Colonic mucosa (tissue), 4 donors: ENCODE results near the gene PLD1. TPM values are rescaled to one million over a fixed set of nuclear protein-coding genes. Genes with fewer than 3 reads are reported as not detected.

Experiments used
- DNase-seq: peaks from one replicate; pipeline ENCODE4 v3.0.0-alpha.2; 2020
- H3K27ac ChIP-seq: fragments of 200-600 bp; one replicate; pipeline ENCODE4 v1.8.0; 2021
- H3K27me3 ChIP-seq: fragments of 200-600 bp; one replicate; pipeline ENCODE4 v1.8.0; 2021
- H3K36me3 ChIP-seq: fragments of 200-600 bp; one replicate; pipeline ENCODE4 v1.8.0; 2021
- H3K4me1 ChIP-seq: fragments of 200-600 bp; one replicate; pipeline ENCODE4 v1.8.0; 2021; ENCODE audit warnings: mild to moderate bottlenecking
- H3K4me3 ChIP-seq: fragments of 200-600 bp; one replicate; pipeline ENCODE4 v1.8.0; 2021
- H3K9ac ChIP-seq, 2 donors: one replicate each; pipeline ENCODE4 v1.7.0; 2013; ENCODE audit warnings: control low read depth in 2 of 2, low read depth in 2 of 2, low read length in 2 of 2
- H3K9me3 ChIP-seq: fragments of 200-600 bp; one replicate; pipeline ENCODE4 v1.8.0; 2021
- intact Hi-C: fragments of 100-400 bp; cut with DNase I; formaldehyde crosslinking; loops from one replicate; pipeline ENCODE4 v1.14.1; 2022
- total RNA-seq, 2 donors: library from RNA; stranded (reverse); fragmentation: NEBNext Ultra II Directional in 1 of 2; extraction: Animal tissue kit (Norgen Biotek cat#: 25700) in 1 of 2; gene quantifications; one replicate each; pipeline ENCODE4 v1.2.1, GENCODE V29; 2021
- TF ChIP-seq, protein P1 (sequence below): fragments of 200-600 bp; IDR thresholded peaks from one replicate; pipeline ENCODE4 v1.8.0; 2022; ENCODE audit warnings: antibody characterized with exemption, mild to moderate bottlenecking
- donor health status: healthy.
- donor health status: DM: no; HTN: no; CAD: no.
- donor health status: DM: no; HTN: no; CAD: no.

Gene PLD1
- total RNA-seq, 2 donors from 2014 or later = 49.6 to 81.3 TPM

DNA sequence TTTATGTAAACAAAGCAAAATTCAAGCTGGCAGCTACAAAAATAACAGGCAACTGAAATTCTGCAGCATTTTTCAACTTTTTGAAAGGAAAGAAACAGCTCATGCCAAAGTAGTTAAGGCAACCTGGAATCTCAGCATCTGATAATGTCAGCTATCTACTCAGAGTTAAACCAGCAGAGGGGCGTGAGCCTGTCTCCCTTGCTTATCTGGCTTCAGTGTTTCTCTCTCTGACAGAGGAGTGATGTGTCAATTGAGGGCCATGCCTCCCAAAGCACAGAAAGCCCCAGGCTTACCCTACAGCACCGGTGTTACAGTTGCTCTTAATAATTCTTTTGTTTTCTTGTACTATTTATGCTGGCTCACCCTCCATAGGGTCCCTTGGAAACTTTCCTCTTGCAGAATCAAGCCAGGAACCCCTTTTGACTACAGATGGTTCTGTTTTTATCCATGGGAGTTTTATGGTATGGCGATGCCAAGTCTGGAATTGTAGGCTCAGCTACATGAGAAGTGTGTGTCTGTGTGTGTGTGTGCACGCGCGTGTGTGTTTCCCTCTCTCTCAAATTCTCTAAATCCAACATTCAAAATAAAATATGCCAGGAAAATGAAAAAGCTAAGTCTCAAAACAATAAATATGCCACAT, 40.2 kb upstream of the PLD1 start:
- Histone ChIP-seq H3K9me3 (no peaks in the 10 kb centered on the region), H3K4me1 (no peaks in the 10 kb centered on the region), H3K27me3 (no peaks in the 10 kb centered on the region), H3K27ac (no peak overlapping the region), H3K36me3 (no peaks in the 10 kb centered on the region), H3K4me3 (no peak overlapping the region), H3K9ac (no peak overlapping the region)
- DNase-seq = no peak
- intact Hi-C loops = no loop called here
- TF ChIP-seq, protein P1, sequence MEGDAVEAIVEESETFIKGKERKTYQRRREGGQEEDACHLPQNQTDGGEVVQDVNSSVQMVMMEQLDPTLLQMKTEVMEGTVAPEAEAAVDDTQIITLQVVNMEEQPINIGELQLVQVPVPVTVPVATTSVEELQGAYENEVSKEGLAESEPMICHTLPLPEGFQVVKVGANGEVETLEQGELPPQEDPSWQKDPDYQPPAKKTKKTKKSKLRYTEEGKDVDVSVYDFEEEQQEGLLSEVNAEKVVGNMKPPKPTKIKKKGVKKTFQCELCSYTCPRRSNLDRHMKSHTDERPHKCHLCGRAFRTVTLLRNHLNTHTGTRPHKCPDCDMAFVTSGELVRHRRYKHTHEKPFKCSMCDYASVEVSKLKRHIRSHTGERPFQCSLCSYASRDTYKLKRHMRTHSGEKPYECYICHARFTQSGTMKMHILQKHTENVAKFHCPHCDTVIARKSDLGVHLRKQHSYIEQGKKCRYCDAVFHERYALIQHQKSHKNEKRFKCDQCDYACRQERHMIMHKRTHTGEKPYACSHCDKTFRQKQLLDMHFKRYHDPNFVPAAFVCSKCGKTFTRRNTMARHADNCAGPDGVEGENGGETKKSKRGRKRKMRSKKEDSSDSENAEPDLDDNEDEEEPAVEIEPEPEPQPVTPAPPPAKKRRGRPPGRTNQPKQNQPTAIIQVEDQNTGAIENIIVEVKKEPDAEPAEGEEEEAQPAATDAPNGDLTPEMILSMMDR = no peak

DNA sequence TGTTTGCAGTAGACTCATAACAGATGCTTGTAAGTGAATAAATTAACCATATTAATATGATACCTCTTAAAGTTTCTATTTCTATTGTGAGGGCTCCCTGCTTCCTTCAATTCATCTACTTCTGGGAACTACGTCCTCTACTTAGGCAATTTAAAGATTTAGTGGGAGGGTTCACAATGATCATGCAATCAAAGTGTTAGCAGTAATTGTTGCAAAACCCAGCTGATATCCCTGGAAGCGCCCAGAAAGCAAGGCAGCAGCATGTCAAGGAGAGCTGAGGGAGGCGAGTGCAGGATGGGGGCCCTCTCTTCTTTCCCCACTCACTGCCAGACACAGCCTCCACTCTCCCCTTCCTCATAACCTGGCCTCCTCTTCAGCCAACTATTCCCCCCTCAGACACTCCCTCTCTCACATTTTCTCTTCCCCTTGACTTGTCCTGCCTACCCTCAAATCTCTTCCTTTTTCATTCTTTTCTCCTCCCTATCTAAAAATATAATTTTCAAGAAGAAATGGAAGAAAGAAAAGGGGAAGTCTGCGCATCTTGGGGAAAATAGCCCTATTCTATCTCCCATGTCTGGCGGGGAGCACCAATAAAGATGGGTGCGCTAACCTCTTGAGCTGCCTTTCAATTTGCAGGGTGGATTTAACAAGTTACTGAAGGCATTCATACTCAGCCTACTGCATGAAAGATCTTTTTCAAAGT, 39.5 kb upstream of the PLD1 start:
- no peak for DNase-seq
- intact Hi-C loops = no loop called here
- Histone ChIP-seq H3K9me3 (no peaks in the 10 kb centered on the region), H3K9ac (no peak overlapping the region), H3K36me3 (no peaks in the 10 kb centered on the region), H3K4me1 (no peaks in the 10 kb centered on the region), H3K4me3 (no peak overlapping the region), H3K27me3 (no peaks in the 10 kb centered on the region), H3K27ac (no peak overlapping the region)
- TF ChIP-seq, protein P1 = no peak

DNA sequence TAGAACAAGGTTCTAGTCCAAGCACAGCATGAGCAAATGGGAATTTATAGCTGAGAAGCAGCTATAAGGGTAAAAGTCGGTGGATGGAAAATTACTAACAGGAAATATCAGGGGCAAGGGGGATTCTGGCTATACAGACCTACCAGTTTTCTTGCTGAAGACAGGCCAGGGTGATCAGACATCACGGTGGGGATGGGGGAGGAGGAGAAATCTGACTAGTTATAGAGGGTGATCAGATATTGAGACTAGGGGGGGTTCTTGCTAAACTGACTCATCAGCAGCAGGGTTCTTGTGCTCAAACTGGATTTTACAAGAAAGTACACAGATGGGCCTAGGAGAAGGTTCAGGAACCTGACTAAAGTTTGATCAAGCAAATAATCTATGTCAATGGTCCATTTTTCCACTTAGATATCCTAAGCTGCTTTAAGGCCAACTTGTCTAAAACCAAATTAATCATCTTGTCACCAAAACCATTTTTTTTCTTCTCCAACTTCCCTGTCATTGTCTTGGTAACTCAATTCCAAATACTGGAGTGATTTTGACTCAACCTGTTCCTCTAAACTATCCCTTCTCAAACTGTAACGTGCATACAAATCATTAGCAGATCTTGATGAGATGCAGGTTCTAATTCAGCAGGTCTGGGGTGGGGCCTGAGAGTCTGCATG, 37.4 kb upstream of the PLD1 start:
- Histone ChIP-seq H3K9me3 (no peaks in the 10 kb centered on the region), H3K4me3 (no peak overlapping the region), H3K27me3 (no peaks in the 10 kb centered on the region), H3K27ac (no peak overlapping the region), H3K4me1 (no peaks in the 10 kb centered on the region), H3K9ac (no peak overlapping the region), H3K36me3 (no peaks in the 10 kb centered on the region)
- DNase-seq = no peak
- intact Hi-C loops = no loop called here
- TF ChIP-seq, protein P1 = no peak

- no peak for DNase-seq
- no peaks in the 10 kb centered on the region for H3K9me3 ChIP-seq
- no peak overlapping the region for H3K9ac ChIP-seq
- H3K27ac ChIP-seq = no peak overlapping the region
- intact Hi-C loops = no loop called here
- no peaks in the 10 kb centered on the region for H3K27me3 ChIP-seq
- H3K4me1 ChIP-seq = no peaks in the 10 kb centered on the region
- TF ChIP-seq, protein P1 = no peak
- no peaks in the 10 kb centered on the region for H3K36me3 ChIP-seq
- no peak overlapping the region for H3K4me3 ChIP-seq
Observed at GRCh38 chr3:171847133-171847532, 36.9 kb upstream of the PLD1 start.

DNA sequence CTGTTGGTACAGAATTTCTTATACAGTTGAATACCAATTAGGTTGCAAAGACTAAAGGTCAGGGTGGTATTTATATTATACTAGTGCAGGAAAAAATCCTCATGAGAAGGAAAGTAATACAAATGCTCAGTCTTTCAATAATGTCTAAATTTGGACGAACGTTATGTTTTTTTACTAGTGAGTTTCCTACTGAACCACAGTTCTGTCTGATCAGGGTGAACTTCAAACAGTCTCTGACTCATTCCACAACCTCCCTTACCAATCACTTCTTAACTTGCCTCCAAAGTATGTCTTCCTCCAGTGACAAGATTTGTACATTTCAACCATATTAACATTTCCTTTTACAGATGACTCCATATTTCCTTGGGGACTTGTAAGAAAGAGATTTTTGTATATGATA, 36.3 kb upstream of the PLD1 start:
- Histone ChIP-seq H3K27ac (no peak overlapping the region), H3K4me1 (no peaks in the 10 kb centered on the region), H3K27me3 (no peaks in the 10 kb centered on the region), H3K9me3 (no peaks in the 10 kb centered on the region), H3K4me3 (no peak overlapping the region), H3K36me3 (no peaks in the 10 kb centered on the region), H3K9ac (no peak overlapping the region)
- TF ChIP-seq, protein P1 = no peak
- intact Hi-C loops = no loop called here
- DNase-seq = no peak
